Sigmoid colon (tissue), 4 donors: Measurements from ENCODE around the gene RCOR1.

Source experiments
- CTCF ChIP-seq, 4 experiments: fragments of 450-650 bp in 3 of 4; fragments of 200-600 bp in 1 of 4; IDR thresholded peaks; one replicate each; pipeline ENCODE4 v1.5.1; 2016 to 2019; ENCODE audit warnings: antibody characterized with exemption in 4 of 4, mild to moderate bottlenecking in 3 of 4, moderate library complexity in 2 of 4
- EP300 ChIP-seq, 4 donors: sonication (generic); formaldehyde crosslinking; IDR thresholded peaks; one replicate each; pipeline ENCODE4 v1.6.1; 2017; ENCODE audit warnings: antibody characterized with exemption in 4 of 4
- POLR2A ChIP-seq, 2 donors: fragments of 450-650 bp; IDR thresholded peaks; one replicate each; pipeline ENCODE4 v1.6.1; 2016; ENCODE audit warnings: antibody characterized with exemption in 2 of 2, mild to moderate bottlenecking in 2 of 2, moderate library complexity in 2 of 2
- POLR2AphosphoS5 ChIP-seq, 4 donors: sonication (generic); formaldehyde crosslinking; IDR thresholded peaks; one replicate each; pipeline ENCODE4 v1.6.1; 2017; ENCODE audit warnings: antibody characterized with exemption in 4 of 4

- no peak for TF ChIP-seq POLR2A (IDR thresholded peaks at IDR 0.05)
- TF ChIP-seq CTCF (IDR thresholded peaks at IDR 0.05) = no peak
- TF ChIP-seq POLR2AphosphoS5 (IDR thresholded peaks at IDR 0.05) = no peak
- no peak for TF ChIP-seq EP300 (IDR thresholded peaks at IDR 0.05)
Observed at GRCh38 chr14:102581193-102581592, 11.3 kb upstream of the RCOR1 start.
